Measurements from ENCODE around the gene SEC11A.
"Not testable (repeated sequence)": the region's sequence is repeated elsewhere in the genome, so short reads cannot be mapped to it uniquely, and the experiment has no call there.

DNA sequence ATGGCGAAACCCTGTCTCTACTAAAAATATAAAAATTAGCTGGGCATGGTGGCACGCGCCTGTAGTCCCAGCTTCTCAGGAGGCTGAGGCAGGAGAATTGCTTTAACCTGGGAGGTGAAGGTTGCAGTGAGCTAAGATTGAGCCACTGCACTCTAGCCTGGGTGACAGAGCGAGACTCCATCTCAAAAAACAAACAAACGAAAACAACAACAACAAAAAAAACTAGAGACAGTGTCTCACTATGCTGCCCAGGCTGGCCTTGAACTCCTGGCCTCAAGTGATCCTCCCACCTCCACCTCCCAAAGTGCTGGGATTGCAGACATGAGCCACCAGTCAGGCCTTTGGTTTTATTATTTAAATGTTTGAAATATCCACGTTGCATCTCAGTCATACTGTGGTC, 35.8 kb upstream of the SEC11A start:
- TF ChIP-seq, protein P1, sequence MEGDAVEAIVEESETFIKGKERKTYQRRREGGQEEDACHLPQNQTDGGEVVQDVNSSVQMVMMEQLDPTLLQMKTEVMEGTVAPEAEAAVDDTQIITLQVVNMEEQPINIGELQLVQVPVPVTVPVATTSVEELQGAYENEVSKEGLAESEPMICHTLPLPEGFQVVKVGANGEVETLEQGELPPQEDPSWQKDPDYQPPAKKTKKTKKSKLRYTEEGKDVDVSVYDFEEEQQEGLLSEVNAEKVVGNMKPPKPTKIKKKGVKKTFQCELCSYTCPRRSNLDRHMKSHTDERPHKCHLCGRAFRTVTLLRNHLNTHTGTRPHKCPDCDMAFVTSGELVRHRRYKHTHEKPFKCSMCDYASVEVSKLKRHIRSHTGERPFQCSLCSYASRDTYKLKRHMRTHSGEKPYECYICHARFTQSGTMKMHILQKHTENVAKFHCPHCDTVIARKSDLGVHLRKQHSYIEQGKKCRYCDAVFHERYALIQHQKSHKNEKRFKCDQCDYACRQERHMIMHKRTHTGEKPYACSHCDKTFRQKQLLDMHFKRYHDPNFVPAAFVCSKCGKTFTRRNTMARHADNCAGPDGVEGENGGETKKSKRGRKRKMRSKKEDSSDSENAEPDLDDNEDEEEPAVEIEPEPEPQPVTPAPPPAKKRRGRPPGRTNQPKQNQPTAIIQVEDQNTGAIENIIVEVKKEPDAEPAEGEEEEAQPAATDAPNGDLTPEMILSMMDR (IDR thresholded peaks at IDR 0.05): not testable (repeated sequence)
- TF ChIP-seq POLR2A (IDR thresholded peaks at IDR 0.05): not testable (repeated sequence)
